Measurements from ENCODE around the gene PLB1. TPM values are rescaled to one million over a fixed set of nuclear protein-coding genes. Genes with fewer than 3 reads are reported as not detected.
"Not testable (repeated sequence)": the region's sequence is repeated elsewhere in the genome, so short reads cannot be mapped to it uniquely, and the experiment has no call there.

The PLB1 gene
- total RNA-seq, 1 donor from 2014 or later = 1.9 TPM

DNA sequence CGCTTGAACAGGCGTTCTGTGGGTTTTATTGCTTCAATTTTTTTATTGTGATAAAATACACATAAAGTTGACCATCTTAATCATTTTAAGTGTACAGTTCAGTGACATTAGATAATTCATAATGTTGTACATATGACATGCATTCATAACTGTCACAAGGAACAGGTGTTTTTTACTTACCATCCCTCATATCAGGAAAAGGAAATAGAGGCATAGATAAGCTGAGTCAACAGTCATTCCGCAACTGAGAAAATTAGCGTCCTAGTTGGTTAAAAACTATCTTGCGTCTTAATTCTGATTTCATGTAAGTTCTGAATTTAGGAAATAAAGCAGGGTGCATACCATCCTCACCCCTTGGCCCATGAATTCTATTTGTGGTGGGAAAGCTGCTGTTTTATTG is 36.5 kb downstream of the PLB1 start:
- DNase-seq (ENCODE audit: low spot score) = no peak

DNA sequence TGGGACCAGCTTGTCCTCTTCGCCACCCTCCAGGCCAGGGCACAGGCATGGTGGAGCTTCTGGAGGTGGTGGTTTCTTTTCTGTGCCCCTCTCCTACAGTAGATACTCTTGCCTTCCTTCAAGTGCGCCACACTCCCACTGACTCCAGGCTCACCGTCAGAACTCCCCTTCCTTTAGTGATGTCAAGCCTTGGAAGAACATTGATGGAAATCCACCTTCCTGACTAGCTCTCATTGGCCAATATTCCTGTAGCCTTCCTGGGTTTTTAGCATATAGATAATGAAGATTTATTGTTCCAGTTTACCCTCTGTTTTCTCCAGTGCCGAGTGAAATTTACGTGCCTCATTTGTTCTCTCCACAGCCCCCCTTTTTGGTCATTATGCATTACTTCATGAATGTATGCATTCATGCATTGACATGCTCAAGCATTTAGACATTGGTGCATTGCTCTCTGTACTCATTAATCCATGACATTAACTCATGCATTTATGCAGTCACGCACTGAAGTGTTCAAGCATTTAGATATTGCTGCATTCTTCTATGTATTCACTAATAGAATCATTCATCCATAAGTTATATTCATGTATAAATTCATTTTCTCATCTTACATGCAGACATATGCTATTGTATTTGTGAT is 37.3 kb downstream of the PLB1 start:
- DNase-seq (ENCODE audit: low spot score) = no peak

DNA sequence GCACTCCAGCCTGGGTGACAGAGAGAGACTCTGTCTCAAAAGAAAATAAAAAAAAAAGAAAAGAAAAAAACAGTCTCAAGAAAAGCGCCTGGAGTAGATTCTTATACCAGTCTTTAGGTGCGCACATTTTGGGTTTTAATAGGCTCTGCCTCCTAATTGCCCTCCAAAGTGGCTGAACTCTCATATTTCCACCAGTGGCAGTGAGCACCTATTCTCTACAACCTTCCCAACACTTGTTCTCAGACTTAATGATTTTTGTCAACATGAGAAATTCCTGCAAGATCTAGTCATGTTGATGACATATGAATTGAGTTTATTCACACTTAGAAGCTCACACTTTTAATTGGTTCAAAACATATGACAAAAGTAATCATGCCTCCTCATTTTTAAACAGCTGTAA is 39.0 kb downstream of the PLB1 start:
- no peak for DNase-seq (ENCODE audit: low spot score)

DNA sequence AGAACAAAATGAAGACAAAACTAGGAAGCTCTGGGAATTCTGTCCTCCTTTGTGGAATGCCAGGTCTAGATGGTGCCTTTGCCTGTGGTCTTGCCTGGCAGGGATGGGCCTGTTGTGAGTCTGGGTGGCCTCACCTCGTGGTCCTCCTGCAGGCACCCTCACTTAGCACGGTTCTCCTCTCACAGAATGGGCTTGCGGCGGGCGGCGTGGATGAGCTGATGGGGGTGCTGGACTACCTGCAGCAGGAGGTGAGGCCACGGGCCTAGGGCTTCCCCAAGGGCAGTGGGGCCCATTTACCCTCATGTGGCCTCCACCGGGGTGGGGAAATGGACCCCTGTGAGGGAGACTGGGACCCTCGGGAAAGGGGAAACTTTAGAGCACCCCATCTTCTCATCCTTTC is 42.3 kb downstream of the PLB1 start:
- no peak for DNase-seq (ENCODE audit: low spot score)

DNA sequence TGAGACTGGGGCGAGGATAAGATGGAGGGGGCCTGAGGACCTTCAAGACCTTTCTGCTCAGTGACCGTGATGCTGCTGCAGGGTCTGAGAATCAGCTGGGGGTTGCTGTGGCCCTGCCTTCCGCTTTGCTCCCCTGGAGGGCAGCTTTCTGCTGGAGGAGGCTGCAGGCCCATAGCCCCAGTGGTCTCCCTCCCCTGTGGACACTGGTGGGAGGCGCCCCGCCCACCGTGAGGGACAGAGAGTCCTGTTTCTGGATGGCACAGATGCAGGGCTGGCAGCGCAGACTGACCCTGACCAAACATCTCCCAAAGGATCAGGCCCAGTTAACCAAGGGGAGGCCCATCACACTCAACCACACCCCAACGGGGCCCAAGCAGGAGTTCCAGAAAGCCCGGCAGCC is 42.8 kb downstream of the PLB1 start:
- no peak for DNase-seq (ENCODE audit: low spot score)

DNA sequence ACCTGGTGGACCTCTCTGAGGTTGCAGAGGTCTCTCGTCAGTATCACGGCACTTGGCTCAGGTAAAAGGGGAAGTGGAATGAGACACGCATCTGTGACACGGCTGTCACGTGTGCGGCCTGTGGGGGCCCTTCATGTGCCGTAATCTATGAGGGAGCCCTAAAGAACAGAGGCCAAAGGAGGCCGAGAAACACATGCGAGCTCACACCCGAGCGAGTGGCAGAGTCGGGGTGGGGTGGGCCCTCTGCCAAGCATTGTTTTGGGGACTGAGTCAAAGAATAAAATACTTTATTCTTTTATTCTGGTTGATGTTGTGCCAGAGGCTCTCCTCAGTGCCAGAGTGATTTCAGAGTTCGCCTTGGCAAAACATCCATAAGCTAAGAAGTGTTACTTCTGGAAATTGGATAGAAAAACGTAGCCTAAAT is 43.3 kb downstream of the PLB1 start:
- DNase-seq (ENCODE audit: low spot score) = no peak

DNA sequence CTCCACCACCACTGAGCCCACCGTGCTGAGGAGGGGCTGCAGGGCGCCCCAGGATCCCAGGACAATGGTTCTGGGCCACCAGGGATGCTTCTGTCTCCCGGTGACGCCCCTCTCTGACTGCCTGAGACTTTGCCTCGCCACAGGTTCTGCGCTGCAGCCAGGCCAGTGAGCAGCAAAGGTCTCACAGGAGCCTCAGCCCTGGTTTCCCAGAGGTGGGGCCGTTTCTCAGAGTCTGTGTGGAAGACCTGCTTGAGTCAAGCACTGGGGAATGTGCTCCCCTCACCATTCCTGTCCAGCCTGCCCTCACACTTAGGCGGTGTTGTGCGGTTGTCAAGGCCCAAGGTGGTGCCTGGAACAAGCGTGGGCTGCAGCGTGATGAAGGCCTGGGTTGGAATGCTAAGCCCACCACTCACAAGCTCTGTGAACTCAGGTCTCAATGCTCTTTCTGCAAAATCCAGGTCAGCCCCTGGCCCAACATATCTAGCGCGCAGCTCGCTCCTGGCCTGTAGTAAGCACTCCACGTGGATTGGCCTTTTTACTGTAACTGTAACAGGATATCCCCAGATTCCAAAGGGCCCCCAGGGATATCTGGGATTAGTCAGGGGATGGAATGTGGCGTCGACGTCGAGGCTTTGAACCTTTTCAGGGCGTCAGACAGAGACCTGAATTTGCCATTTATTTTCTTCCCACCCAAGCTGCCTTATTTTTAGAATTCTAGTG is 47.6 kb downstream of the PLB1 start:
- peak; percentile 66 for DNase-seq (ENCODE audit: low spot score)

DNA sequence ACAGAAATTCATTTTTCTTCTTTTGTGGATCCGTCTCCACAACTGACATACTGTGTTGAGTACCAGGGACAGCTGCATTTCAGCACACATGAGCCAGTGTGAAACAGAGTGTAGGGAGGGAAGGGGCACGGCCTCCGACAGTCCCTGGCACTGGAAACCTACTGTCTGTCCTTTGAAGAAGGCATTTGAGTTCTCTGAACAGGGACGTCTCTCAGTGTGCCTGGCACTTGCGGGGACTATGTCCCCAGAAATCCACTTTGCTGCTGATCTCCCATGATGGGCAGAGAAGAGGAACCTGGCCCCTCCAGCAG is 48.1 kb downstream of the PLB1 start:
- DNase-seq (ENCODE audit: low spot score) = no peak

DNA sequence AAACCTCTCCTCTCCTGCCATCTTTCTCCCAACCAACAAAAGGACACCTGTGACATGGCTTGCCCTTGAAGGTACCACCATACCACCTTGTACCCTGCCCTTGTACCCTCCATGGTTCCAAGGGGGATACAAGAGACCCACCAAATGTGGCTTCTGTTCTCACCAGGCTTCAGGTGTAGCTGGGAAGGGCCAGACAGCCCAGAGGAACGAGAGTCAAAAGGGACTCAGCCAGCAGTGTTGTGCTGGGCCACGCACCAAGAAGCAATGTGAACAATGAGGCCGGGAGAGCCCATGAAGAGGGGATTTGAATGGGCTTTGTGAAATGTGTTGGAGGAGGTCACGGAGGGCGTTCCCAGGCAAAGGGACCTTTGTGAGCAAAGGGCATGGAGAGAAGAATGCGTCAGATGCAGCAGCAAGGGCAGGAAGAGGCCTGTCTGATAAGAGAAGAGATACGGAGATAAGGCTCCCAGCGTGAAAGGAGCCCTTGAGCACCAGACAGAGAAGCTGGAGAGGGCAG is 48.6 kb downstream of the PLB1 start:
- peak; percentile 67 for DNase-seq (ENCODE audit: low spot score)

DNA sequence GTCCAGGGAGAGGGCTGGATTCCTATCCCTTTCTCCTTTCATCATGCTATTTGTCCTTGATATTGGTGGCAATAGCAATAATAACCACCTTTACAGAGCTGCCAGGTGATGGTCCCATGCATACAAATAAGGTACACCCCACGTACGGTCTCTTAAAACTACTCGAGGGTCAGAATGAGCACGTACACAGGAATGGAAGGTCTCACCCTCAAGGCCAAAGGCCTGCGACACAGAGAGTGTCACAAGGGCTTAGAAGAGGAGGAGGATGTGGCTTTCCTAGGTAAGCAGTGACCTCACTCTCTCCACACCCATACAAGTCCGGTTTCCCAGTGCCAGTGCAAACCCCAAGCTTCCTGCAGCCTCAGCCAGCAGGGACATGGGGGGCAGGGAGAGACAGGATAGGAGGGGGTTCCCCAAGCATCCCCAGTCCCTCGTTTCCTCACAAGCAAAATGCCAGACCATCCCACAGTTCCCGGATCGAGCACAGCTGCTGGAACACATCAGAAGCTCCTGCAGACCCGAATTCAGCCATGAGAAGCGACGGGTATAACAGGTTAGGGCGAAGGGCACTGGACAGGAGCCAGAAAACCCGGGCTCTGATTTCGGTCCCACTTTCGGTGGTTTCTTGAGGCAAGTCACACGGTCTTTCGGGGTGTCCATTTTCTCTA is 49.2 kb downstream of the PLB1 start:
- DNase-seq (ENCODE audit: low spot score) = no peak

DNA sequence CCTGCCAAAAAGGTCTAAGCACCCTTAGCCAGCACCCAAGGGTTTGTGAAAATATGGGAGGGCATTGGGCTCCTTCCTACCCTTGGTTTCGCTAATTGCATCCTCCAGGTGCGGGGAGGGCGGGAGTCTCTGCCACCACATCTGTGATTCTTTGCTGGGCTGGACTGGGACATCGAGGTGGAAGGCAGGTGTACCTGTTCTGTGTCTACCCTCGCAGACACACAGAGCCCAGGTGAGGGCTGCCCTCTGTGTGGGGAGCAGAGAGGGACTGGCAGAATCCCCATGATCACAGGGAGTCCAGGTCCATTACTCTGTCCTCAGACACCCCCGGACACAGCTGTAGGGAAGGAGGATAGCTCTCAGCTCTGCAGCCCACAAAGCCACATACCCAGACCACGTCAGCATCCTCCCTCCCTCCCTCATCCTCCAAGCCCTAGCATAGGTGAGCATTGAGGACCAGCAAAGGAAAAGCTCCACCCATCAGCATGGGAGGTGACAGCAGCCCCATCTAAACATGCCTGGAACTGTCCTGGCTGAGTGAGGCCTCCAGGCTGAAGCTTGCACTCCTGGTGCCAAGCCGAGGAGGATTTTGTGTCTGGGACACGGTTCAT is 49.8 kb downstream of the PLB1 start:
- DNase-seq (ENCODE audit: low spot score) = peak; percentile 75

DNA sequence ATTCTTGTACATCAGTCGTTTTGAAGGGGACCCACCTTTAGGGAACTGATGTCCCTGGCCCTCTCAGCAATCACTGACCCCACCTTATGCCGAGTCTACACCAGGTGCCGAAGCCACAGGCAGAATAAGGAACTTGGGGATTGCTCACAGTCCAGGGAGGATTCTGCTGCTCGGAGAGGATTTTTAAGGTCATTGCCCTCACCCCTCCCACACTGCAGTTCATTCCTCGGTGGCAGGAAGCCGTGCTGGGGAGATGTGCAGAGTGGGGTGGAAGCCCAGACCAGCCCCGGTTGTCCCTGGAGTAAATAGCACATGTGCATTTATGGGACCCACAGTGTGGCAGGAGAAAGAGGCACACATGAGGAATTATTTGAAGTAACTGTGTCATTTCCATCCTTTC is 50.4 kb downstream of the PLB1 start:
- DNase-seq (ENCODE audit: low spot score) = peak; percentile 38

DNA sequence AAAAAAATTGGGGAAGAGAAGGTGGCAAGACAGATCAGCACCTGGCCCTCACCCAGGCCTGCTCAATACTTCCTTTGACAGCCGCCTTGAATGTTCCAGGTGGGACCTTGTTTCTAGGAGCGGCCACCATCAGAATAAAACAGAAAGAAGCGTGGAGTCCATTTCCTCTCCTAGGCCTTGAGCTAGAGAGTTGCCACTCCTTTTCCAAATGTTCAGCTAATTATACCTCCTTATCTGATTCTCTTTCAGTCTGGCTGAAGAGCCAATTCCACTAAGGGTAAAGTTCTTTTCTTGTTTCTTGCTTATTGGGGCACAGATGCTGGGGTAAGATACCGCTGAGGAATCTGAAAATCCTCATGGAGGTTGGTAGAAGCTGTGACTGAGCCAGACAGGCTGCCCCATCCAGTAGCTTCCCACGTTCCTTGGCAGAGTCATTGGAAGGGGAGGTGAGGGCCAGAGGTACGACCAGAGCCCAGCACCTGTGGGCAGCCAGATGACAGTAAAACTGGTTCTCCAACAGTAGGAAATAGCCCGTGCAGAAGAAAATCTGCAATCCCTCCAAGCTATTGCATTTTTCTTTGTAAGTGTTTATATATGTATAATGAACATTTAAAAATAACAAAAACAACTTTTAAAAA is 51.5 kb downstream of the PLB1 start:
- no peak for DNase-seq (ENCODE audit: low spot score)

DNA sequence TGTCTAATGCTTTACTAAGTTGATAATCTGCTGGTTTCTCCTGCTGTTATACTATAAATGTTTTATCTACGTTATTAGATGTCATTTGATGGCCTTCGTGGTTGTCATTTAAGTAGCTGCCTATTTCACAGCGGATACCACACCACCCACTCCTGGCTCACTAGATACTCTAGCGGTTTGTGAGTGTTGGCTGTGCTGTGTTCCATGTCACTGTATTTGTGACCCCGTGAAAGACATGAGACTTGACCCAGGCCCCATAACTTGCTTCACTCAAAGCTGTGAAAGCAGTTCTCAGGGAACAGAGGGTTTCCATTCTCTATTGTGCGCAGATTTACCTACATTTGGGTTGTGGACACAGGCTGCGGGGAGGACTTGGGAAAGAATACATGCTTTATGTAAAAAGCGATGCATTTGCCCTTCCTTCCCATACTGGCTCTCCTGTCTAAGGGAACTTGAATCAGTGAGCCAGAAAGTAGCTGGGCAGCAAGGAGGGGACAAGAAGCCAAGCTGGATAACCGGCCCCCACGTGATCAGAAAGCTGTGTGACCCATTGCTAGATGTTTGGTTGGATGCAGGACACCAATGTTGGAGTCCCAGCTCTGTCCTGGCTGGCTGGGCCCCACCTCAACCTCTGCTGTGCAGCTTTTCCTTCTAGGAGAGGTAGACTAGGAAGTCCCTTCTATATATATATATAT is 52.2 kb downstream of the PLB1 start:
- no peak for DNase-seq (ENCODE audit: low spot score)

DNA sequence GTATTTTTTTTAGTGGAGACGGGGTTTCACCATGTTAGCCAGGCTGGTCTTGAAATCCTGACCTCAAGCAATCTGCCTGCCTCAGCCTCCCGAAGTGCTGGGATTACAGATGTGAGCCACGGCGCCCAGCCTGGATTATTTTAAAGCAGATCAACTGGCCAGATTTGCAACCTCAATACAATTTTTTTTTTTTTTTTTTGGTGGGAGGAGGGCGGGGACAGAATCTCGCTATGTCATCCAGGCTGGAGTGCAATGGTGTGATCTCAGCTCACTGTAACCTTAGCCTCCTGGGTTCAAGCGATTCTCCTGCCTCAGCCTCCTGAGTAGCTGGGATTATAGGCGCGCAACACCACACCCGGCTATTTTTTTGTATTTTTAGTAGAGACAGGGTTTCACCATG is 54.5 kb downstream of the PLB1 start:
- not testable (repeated sequence) for DNase-seq (ENCODE audit: low spot score)

DNA sequence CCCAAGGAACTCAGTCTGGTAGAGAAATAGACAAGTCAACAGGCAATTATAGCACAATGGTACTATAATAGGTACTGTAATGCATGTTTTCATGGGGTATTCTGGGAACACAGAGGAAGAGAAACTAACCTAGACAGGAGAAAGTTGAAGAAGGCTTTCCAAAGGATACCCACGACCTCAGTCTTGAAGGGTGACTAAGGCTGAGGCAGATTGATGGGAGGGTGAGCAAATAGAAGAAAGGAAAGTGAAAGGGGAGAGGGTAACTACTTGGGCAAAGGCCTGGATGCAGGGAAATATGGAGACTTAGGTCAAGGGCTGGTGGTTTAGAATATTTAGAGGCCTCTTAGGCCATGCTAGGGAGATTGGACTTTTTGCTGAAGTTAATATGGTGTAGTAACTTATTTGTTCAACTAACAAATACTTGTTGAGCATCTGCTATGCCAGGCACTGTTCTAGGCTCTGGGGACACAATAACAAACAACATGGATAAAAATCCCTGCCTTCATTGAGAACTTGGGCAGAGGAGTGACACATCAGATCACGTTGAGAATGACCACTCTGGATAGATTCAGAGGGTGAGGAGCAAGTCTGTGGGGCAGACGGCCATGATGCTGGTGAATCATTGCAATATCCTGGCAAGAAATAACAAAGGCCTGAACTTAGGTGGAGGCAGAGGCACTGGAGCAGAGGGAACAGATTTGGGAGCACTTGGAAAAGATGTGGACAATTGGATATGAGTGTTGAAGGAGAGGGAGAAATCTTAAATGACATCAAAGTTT is 56.4 kb downstream of the PLB1 start:
- DNase-seq (ENCODE audit: low spot score) = no peak

DNA sequence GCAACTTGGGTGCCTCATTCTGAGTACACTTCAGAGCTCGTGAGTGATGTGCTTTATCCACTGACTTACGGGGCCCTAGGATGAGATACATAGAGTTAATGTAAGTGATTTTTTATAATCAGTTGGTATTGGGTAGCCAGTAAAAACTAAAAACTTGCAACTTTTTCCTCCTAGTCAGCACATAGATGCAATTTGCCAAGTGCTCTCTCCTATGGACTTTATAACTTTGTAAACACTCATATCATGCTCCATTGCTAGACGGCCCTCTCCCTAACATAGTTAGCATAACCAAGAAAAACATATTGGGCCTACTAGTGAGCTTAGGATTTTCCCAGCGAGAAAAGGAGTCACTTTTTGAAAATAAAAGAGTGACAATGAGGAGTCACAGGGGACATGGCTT is 60.4 kb downstream of the PLB1 start:
- DNase-seq (ENCODE audit: low spot score) = no peak

DNA sequence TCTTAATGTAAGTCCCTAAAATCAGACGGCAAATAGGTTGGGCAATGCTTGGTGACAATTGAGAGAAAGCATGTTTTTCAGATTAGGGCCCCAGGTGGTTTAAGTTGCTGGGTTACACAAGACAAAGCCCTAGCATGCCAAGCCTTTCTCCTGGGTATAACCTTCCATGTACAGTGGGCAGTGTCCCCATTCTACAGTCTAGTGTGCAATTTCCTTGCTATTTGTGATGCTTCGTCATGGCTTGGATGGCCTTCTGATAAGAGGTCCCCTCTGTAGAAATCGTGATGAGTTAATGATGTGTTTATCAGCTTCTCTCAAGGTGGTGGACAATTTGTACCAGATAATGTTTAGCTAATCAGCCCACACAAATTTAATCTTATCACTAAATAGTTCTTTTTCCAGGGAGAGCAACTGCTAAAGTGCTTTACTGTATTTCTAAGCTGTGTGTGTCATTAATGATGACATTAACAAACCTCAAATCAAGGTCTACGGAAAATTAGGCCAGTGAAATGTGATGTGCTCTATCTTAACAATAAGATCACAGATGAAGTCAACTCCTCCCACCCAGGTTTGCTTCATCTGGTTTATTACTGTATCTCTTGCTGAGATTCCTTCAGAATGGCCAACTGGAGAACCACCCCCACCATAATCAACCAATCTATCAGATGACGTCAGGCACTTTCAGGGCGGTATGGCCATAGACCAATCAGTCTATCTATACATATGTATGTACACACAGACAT is 61.7 kb downstream of the PLB1 start:
- no peak for DNase-seq (ENCODE audit: low spot score)

DNA sequence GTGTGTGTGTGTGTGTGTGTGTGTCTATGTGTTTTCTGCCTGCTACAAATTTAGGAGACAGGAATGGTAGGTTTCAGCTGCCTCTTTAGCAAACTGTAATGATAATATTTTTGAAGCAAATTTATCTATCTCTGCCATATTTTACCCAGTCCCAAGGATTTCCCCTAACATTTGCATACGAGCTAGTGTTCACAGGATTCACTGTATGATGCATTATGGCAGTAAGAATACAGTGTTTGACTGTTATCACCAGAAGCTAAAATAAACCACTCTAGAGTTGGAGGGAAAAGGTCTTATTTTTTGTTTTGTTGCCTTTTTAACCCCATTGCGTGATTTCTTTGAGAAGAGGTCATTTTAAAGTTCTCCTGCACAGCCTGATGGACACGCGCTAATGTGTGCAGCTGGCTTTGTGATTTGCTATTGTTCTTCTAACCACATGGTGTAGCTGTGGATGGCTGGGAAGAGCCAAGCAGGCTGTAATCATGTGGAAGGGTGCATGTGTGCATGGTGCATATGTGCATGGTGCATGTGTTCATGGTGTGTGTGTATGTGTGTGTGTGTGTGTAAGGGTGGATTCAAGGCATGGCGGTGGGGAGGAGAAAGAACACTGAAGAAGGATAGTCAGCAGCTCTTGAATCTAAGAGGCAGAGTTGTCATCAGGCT is 62.4 kb downstream of the PLB1 start:
- DNase-seq (ENCODE audit: low spot score) = no peak
